ENCODE results near the gene MYLK. TPM values are rescaled to one million over a fixed set of nuclear protein-coding genes. Genes with fewer than 3 reads are reported as not detected.

The MYLK gene
- total and polyA plus RNA-seq, 7 donors = 3.2 to 13.7 (median 5.8) TPM

DNA sequence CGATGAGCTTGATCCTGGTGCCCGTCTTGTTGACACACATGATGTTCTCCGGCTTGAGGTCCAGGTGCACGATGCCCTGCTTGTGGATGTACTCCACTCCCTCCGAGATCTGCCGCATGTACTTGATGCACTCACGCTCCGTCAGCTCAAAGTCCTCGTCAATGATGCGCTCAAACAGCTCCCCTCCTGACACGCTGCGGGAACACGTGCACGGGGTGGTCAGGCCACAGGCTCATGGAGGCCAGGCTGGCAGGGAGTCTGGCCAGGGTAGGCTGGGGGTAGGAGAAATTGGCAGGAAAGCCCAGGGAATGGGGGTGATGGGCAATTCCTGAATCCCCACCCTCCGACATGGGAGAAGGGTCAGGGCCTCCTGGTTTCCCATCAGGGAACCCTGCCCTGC, 243.8 kb downstream of the MYLK start:
- Histone ChIP-seq H3K4me1 (no peaks in the 10 kb centered on the region), H3K27ac (no peak overlapping the region), H3K27me3 (ENCODE audit: insufficient read depth in 3 of 3, low read length in 2 of 3) (no peaks in the 10 kb centered on the region), H3K4me3 (no peak overlapping the region), H3K36me3 (ENCODE audit: insufficient read depth in 1 of 2, low read depth in 1 of 2) (no peaks in the 10 kb centered on the region), H3K9me3 (no peaks in the 10 kb centered on the region)
- intact Hi-C loops (cut with DNase I) = no loop called here
- 90 to 95% (median 92%) methylated on average over 15 of the region's 15 CpGs for WGBS, 3 donors
- TF ChIP-seq CTCF (IDR thresholded peaks at IDR 0.05) = no peak
- no peak for ATAC-seq
- no peak for DNase-seq

GRCh38 chr3:123638936-123639689, 245.0 kb downstream of the MYLK start:
- TF ChIP-seq CTCF (IDR thresholded peaks at IDR 0.05) = no peak
- DNase-seq (no peak), ATAC-seq (no peak)
- WGBS, 3 donors = 81 to 87% (median 82%) methylated on average over 14 of the region's 14 CpGs
- Histone ChIP-seq H3K27me3 (ENCODE audit: insufficient read depth in 3 of 3, low read length in 2 of 3) (no peaks in the 10 kb centered on the region), H3K4me1 (no peaks in the 10 kb centered on the region), H3K27ac (no peak overlapping the region), H3K9me3 (no peaks in the 10 kb centered on the region), H3K36me3 (ENCODE audit: insufficient read depth in 1 of 2, low read depth in 1 of 2) (no peaks in the 10 kb centered on the region), H3K4me3 (no peak overlapping the region)
- intact Hi-C loops (cut with DNase I) = no loop called here

- Histone ChIP-seq H3K4me3 (no peak overlapping the region), H3K36me3 (ENCODE audit: insufficient read depth in 1 of 2, low read depth in 1 of 2) (no peaks in the 10 kb centered on the region), H3K4me1 (no peaks in the 10 kb centered on the region), H3K27me3 (ENCODE audit: insufficient read depth in 3 of 3, low read length in 2 of 3) (no peaks in the 10 kb centered on the region), H3K9me3 (no peaks in the 10 kb centered on the region), H3K27ac (no peak overlapping the region)
- ATAC-seq (no peak), DNase-seq (no peak)
- 90 to 99% (median 94%) methylated on average over 5 of the region's 5 CpGs for WGBS, 3 donors
- no peak for TF ChIP-seq CTCF (IDR thresholded peaks at IDR 0.05)
- intact Hi-C loops (cut with DNase I) = no loop called here
Observed at GRCh38 chr3:123637841-123638240, 246.3 kb downstream of the MYLK start.

- intact Hi-C loops (cut with DNase I) = no loop called here
- Histone ChIP-seq H3K4me1 (no peaks in the 10 kb centered on the region), H3K9me3 (no peaks in the 10 kb centered on the region), H3K27ac (no peak overlapping the region), H3K27me3 (ENCODE audit: insufficient read depth in 3 of 3, low read length in 2 of 3) (no peaks in the 10 kb centered on the region), H3K36me3 (ENCODE audit: insufficient read depth in 1 of 2, low read depth in 1 of 2) (no peaks in the 10 kb centered on the region), H3K4me3 (no peak overlapping the region)
- DNase-seq (no peak), ATAC-seq (no peak)
- 92 to 95% (median 95%) methylated on average over 7 of the region's 7 CpGs for WGBS, 3 donors
- no peak for TF ChIP-seq CTCF (IDR thresholded peaks at IDR 0.05)
Observed at GRCh38 chr3:123637131-123637530, 247.0 kb downstream of the MYLK start.

GRCh38 chr3:123636431-123636841, 247.7 kb downstream of the MYLK start:
- H3K27me3 ChIP-seq (ENCODE audit: insufficient read depth in 3 of 3, low read length in 2 of 3) = no peaks in the 10 kb centered on the region
- H3K9me3 ChIP-seq = no peaks in the 10 kb centered on the region
- DNase-seq (no peak), ATAC-seq (no peak)
- no peaks in the 10 kb centered on the region for H3K4me1 ChIP-seq
- TF ChIP-seq CTCF (IDR thresholded peaks at IDR 0.05) = no peak
- no peak overlapping the region for H3K27ac ChIP-seq
- 72 to 81% (median 75%) methylated on average over 8 of the region's 8 CpGs for WGBS, 3 donors
- H3K36me3 ChIP-seq (ENCODE audit: insufficient read depth in 1 of 2, low read depth in 1 of 2) = no peaks in the 10 kb centered on the region
- intact Hi-C loops (cut with DNase I) = no loop called here
- no peak overlapping the region for H3K4me3 ChIP-seq
